ENCODE results near the gene GSTO1.

GSTO1 gene

GRCh38 chr10:104300002-104300735 is 45.5 kb downstream of the GSTO1 start:
- CTCF ChIA-PET: interaction anchor here (0.5 to 1.5 kb wide), 3 partner anchors 44 to 54 kb away, joined by 3 to 7 read pairs (median 4); partner anchors contain the start of gene CFAP58
- DNase-seq (ENCODE audit: low spot score): no peak

DNA sequence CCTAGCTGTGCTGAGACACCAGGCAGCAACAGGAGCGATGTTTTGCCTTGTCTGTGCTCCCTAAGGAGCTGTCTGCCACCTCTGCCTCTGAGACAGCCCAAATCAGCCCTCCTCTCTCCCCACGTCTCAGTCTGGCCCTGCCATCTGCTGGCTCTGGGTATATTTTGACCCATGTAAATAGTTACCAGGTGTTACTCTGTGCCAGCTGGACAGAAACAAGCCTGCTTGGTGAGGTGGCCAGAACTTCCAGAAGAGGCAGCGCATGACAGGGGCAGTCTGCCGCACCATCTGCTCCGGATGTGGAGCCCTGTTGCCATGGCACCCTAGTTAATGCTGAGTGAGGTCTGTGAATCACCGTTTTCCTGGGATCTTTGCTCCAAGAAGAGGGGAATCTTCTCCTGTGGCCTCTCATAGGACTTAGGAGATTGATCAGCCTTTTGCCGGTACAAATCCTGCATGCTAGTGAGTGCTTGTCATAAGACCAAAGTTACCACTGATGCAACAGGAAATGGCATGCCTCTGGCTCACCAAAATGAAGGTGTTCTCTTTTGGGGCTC is 46.1 kb downstream of the GSTO1 start:
- H3K27ac ChIP-seq: peak overlapping the region; percentile 99
- DNase-seq (ENCODE audit: low spot score): peak; percentile 84
- ChIA-PET CTCF (interaction anchor here (0.5 to 1.1 kb wide), 3 partner anchors 43 to 452 kb away, joined by 3 to 5 read pairs (median 4); no protein-coding TSS in a partner anchor), POLR2A (ENCODE audit: low non-redundant PET) (no interaction called here)
- TF ChIP-seq, protein P1, sequence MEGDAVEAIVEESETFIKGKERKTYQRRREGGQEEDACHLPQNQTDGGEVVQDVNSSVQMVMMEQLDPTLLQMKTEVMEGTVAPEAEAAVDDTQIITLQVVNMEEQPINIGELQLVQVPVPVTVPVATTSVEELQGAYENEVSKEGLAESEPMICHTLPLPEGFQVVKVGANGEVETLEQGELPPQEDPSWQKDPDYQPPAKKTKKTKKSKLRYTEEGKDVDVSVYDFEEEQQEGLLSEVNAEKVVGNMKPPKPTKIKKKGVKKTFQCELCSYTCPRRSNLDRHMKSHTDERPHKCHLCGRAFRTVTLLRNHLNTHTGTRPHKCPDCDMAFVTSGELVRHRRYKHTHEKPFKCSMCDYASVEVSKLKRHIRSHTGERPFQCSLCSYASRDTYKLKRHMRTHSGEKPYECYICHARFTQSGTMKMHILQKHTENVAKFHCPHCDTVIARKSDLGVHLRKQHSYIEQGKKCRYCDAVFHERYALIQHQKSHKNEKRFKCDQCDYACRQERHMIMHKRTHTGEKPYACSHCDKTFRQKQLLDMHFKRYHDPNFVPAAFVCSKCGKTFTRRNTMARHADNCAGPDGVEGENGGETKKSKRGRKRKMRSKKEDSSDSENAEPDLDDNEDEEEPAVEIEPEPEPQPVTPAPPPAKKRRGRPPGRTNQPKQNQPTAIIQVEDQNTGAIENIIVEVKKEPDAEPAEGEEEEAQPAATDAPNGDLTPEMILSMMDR (conservative IDR thresholded peaks at IDR 0.05; ENCODE audit: low read depth): peak; percentile 35

More at GRCh38 chr10:104300002-104300735, 45.5 kb downstream of the GSTO1 start:
- TF ChIP-seq, protein P1 (conservative IDR thresholded peaks at IDR 0.05; ENCODE audit: low read depth): no peak
- POLR2A ChIA-PET (ENCODE audit: low non-redundant PET): no interaction called here
- peak overlapping the region; percentile 99 for H3K27ac ChIP-seq

- TF ChIP-seq, protein P1 (conservative IDR thresholded peaks at IDR 0.05; ENCODE audit: low read depth): no peak
- no peak for DNase-seq (ENCODE audit: low spot score)
- ChIA-PET POLR2A (ENCODE audit: low non-redundant PET) (no interaction called here), CTCF (interaction anchor here (0.7 to 0.9 kb wide), 2 partner anchors 51 to 84 kb away, joined by 3 to 4 read pairs; partner anchors contain the start of gene CFAP58)
- peak overlapping the region; percentile 45; the same call in 1 of the 2 replicates for H3K27ac ChIP-seq
Measured at GRCh38 chr10:104301907-104302690, 47.4 kb downstream of the GSTO1 start.

DNA sequence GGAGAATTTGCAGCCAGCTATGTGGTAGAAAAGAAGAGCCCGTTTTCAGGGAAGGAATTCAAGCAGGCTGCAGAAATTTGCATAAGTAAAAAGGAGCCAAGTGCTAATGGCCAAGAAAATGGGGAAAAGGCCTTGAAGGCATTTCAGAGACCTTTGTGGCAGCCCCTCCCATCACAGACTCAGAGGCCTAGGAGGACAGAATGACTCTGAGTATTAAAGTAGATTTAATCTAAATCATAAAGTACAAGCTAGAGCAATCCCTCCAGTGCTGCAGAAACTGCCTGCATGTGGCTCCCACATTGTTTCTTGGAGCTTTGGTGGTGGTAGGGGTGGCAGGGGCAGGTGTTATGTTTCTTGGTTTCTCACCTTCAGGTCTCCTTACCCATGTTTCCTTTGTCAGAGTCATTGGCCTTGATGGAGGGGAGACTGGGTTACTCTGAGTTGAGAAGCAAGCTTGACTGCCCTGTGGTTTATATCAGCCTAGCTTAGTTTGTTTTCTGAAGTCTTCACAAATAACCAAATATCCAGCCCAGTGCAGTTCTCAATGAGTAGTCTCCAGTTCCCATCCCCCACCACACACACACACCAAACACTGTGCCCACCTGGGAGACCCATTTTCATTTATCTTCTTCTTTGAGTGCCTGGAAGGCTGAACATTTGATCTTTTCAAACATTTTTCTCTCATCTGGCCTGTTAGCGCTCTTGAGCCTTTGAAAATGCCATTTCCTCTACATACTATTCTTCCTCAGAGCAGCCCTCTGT is 49.1 kb downstream of the GSTO1 start:
- H3K27ac ChIP-seq: no peak overlapping the region
- no peak for DNase-seq (ENCODE audit: low spot score)
- TF ChIP-seq, protein P1 (conservative IDR thresholded peaks at IDR 0.05; ENCODE audit: low read depth): no peak
- POLR2A ChIA-PET (ENCODE audit: low non-redundant PET): interaction anchor here (0.6 kb wide), 1 partner anchor 116 kb away, joined by 4 read pairs; no protein-coding TSS in a partner anchor
- CTCF ChIA-PET: interaction anchor here (1.5 to 5.7 kb wide), 2 partner anchors 11 to 29 kb away, joined by 4 to 42 read pairs; no protein-coding TSS in a partner anchor

GRCh38 chr10:104304356-104304745 is 49.7 kb downstream of the GSTO1 start:
- POLR2A ChIA-PET (ENCODE audit: low non-redundant PET): no interaction called here
- TF ChIP-seq, protein P1 (conservative IDR thresholded peaks at IDR 0.05; ENCODE audit: low read depth): no peak
- no peak for DNase-seq (ENCODE audit: low spot score)
- no peak overlapping the region for H3K27ac ChIP-seq
- CTCF ChIA-PET: interaction anchor here (0.9 to 5.7 kb wide), 4 partner anchors 12 to 49 kb away, joined by 4 to 42 read pairs (median 22); partner anchors contain the start of gene CFAP58
